ENCODE data around the gene CNTNAP2.

The CNTNAP2 gene

DNA sequence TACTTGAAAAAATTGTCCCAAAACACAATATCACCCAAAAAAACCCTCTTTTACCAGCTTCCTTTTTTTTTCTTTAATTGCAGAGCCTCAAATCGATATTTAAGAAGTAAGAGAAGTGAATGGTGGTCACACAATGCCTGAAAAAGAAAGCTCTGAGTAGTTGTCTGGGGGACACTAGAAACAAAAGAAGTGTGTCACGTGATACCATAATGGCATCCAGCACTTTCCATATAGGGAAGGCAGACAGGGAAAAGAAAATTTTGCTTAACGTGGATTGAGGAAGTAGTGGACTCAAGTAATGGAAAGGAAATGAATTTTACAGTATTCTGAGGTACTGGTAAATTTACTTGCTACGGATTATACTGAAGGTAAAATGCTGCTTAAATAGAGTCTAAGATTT, 1708.1 kb downstream of the CNTNAP2 start:
- no peak for DNase-seq (ENCODE audit: low read depth, low spot score)

DNA sequence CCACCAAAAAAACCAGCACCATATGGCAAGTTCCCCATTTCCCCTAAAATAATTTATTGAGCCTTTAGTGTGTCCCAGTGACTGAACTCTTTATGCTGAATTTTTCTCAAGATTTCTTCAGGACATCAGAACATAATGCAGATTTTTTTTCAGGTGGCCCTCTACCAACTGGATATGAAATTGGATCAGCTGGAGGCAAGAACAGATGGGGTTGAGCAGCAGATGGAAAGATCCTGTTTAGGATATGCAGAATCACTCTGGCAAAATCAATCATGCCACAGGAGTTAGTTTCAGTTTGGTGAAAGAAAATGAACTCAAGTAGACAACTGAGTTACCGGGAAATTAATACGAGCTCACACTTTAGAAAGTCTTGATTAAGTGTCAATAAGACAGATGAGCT, 1712.4 kb downstream of the CNTNAP2 start:
- DNase-seq (ENCODE audit: low read depth, low spot score) = no peak

DNA sequence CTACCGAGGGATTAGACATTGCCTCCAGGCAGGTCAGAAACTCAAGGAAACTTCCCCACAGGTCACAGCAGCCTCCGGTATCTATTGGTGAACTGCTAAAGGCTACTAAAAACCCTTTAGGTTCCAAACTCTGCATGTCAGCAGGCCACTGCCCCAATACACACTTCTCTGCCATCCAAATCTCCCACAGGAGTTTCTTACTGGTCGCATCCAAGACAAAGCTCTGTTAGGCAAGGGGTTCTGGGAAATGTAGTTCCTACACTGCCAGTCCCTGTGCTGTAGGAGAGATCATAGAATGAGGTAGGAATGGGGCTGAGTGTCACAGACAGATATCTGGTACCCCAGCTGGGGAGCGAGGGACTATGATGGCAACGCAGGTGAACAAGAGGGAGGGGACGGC, 1717.0 kb downstream of the CNTNAP2 start:
- DNase-seq (ENCODE audit: low read depth, low spot score) = peak; percentile 56

DNA sequence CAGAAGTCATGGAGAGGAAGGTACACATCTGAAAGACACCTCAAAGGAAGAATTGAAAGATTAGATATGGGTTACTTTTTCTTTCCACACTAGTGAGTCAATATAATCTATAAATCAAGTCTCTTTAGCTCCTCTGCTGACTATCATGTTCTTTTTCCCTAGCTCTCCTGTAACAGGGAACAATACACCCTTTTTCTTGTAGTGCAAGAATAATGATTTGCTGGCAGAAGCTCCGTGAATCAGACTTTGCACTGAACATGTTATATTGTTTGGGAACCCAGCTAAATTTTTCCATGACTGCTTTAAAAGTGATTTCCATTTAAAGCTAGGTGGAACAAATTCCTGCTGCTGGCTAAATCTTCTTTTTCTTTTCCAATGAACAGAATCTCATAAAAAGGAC, 1717.4 kb downstream of the CNTNAP2 start:
- DNase-seq (ENCODE audit: low read depth, low spot score) = no peak

DNA sequence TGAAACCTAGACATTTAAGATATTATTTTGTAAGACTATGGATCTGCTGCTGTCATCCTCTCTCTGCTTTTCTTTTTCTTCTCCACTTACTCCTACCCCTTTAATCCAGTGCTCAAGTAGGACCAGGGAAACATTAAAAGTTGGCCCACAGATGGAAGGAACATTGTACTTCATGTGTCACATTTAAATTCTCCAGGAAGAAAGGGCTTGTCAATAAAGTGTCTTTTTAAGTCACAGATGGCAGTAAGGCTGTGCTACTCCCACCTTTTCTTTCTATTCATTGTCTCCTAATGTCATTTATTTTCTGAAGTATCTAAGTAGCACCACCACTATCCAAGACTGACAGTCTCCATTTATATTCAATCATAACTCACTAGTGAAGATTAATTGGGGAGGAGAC, 1736.2 kb downstream of the CNTNAP2 start:
- no peak for DNase-seq (ENCODE audit: low read depth, low spot score)

DNA sequence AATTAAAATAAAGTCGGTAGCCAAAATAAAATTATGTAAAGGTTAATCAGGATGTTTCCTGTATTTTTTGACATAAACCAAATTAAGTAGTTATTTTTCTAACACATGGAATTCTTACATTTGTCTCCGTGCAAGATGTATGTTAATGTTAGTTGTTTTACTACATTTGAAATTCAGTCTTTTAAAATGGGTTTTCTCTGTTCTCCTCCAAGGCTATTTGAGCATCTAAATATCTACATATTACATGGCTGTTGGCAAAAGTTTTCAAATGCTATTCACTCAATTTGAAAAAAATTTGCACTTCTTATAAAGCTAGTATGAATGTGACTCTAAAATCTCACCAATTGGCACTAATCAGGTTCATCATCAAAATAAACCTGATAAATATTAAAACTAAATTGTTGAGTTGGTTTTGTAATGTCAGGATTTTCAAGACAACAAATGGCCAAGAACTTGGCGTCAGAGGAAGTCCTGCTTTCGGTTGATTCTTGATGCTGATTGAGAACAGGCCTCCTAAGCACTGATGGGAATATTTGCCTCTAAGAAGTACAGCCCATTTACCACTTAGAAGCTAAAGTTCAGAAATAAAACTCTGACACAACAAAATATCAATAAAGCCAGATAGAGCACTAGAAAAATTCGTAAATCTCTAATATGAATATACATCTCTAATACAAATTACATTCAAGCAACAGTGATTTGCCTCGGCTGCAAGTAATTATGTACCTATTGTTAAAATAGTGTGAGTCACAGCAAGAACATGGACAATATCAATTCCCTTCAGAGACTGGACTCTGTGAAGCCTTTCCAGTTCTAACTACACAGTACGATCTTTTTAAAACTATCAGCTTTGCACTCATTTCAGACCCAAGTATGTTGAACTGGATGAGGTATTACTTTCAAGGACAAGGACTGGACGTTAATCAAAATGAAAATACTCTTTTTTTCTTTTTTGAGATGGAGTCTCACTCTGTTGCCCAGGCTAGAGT, 1740.8 kb downstream of the CNTNAP2 start:
- no peak for DNase-seq (ENCODE audit: low read depth, low spot score)

DNA sequence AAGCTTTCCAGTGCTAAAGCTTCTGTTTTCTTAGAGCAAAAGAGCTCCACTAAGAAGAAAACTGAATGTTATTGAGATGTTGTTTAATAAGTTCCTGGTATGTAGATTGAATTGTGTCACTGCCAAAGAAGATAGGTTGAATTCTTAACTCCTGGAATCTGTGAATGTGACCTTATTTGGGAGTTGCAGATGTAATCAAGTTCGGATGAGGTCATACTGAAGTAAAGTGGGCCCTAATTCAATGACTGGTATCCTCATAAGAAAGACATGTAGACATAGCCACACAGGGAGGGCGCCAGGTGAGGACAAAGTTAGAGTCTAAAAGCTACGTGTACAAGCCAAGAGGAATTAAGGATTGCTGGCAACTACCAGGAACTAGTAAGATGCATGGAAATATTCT, 1741.8 kb downstream of the CNTNAP2 start:
- DNase-seq (ENCODE audit: low read depth, low spot score) = no peak

DNA sequence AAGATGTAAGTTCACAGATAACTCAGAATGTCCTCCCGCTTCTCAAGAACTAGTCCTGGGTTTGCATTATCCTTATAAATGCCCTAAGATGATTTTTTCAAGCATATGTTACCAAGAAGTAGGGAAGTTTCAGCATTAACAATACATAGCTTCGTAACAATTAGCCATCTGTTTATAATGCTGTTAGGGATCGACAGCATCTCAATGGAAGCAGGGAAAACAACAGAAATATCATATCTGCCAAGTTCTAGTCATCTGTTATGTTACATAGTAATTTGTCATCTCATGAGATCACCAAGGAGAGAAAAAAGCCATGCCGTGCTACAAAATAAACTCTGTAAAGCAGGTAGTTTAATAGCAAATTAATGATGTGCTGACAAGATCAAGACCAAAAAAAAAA, 1742.4 kb downstream of the CNTNAP2 start:
- DNase-seq (ENCODE audit: low read depth, low spot score) = no peak

DNA sequence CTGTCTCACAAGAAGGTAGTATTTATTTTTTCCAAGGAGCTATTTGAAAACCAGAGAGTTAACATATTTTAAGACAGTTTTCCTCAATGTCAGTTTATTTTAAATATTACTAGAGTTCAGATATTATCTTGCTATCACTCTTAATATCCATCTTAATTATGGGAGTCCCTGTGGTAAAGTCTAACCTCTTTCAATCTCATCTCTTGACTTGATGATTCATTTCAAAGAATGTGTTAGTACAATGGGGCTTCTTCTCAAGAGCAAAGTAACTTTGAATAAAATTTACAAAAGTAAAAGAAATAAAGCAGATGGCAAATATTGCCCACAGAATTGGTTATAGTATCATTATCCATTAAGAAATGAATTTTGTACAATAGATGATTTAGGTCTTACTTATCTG, 1742.9 kb downstream of the CNTNAP2 start:
- DNase-seq (ENCODE audit: low read depth, low spot score) = no peak

DNA sequence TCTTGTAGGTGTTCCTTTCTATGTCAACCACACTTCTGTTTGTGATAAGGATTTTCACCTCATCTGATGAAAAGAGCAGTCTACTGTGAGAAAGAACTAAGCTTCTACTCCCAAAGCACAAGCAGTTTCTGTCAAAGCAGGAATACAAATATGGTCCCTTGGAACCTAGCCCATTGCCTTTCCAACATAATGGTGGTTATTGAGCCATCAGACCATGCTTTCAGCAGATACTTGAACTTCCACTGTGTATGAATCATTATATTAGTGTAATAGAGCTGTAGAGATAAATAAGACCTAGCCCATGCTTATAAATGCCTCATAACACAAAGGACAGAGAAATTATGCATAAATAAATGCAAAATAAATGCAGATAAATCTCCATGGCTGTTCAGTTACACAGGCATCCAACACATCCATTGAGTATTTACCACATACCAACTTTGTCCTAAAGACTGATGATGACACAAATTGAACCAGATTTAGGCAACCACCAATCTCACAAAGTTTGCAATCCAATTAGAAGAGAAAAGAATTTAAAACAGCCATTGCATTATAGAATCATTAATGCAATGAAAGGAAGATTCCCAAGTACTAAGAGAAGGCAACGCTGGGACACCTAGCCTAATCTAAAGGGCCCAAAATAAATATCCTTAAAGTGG, 1744.6 kb downstream of the CNTNAP2 start:
- no peak for DNase-seq (ENCODE audit: low read depth, low spot score)

DNA sequence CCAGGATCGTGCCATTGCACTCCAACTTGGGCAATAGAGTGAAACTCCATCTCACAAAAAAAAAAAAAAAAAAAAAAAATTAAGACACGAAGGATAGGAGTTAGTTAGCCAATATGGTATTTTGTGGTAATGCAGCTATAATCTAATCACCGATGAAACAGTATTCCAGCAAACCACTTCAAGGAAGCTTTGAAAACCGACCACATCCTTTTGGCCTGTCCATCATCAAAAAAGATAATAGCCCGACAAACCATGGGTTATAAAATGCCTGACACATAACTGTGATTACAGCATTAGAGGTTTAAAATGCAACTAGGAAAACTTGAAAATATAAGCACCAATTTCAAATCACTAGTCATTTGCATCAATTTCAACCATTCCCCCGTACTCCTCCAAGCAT, 1745.3 kb downstream of the CNTNAP2 start:
- DNase-seq (ENCODE audit: low read depth, low spot score) = no peak

DNA sequence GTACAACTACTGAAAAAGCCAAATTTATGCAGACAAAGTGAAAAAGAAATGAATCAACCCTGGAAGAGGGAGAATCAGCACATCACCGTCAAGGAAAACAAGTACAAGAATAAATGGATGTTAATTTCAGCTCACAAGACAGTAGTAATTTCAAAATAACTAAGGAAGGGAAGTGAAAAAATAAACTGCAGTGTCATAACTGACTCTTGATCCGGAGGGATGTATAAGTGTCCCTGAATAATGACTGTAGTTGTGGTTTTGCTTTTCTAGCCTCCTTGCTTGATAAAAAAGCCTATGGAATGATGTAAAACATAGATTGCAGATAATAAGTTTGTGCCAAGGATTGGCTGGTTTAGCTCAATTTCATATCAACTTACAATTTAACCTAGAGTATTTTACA, 1752.9 kb downstream of the CNTNAP2 start:
- no peak for DNase-seq (ENCODE audit: low read depth, low spot score)

DNA sequence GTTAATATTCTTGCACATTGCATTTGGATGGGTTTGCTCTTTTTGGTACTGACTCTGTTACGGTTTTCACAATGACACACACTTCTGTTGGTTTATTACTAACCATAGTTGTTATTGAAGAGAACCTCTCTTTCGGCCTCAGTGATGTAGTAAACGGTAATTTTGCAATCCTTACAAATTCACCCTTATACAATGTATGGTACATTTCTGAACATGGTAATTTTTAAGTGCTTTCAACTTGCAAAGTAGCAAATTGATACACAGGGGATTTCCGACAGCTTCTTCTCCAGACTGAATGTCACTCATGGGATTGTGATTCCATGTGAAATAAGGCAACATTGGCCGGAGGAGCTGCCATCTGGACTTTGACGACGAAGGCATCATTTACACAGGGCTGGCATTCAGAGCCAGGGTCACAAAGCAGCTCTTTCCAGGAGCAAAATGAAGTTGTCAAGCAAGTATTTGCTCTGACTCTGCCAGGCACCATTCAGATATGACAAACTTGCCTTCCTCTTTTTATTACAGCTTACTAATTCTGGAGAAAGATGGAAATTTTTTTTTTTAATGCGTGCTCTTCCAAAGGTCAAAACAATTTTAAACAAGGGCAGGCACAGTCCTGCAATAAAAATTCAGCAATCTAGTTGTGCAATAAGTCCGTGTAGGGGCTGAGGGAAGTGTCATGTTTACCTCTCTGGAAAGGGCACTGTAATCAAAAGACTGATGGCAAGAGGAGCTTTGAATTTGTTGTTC, 1762.5 kb downstream of the CNTNAP2 start:
- DNase-seq (ENCODE audit: low read depth, low spot score) = no peak

DNA sequence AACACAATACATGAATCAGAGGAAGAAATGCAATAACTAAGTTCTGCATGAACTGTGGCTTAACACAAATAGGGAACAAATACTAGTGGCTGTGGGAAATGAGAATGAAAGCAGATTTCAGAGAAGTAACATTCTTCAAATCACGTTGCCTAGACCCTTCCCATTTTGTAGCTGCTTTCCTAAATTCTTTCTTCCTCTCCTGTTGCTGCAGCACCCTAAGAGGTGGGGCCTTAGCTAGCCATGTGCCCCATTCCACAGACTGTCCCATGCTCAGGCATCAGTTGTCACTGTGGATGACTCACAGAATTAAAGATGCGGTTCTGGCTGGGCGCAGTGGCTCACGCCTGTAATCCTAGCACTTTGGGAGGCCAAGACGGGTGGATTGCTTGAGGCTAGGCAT, 1769.3 kb downstream of the CNTNAP2 start:
- no peak for DNase-seq (ENCODE audit: low read depth, low spot score)

DNA sequence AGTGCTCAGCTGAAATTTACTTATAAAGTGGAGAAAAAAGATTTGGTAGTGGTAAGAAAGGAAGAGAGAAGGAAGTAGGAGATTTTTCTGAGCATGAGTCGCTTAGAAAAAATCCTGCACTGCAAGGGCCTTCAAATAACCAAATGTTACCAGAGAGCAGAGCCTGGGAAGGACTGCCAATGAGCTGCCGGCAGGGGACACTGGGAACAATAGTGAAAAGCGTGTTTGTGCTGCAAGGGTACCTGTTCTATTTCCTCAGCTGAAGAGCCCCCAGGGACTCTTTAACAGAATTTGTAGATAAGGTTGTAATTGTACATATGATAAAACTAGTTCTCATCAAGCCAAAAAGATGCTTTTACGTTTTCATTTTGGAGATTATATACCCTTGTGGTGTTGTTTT, 1777.7 kb downstream of the CNTNAP2 start:
- DNase-seq (ENCODE audit: low read depth, low spot score) = no peak

DNA sequence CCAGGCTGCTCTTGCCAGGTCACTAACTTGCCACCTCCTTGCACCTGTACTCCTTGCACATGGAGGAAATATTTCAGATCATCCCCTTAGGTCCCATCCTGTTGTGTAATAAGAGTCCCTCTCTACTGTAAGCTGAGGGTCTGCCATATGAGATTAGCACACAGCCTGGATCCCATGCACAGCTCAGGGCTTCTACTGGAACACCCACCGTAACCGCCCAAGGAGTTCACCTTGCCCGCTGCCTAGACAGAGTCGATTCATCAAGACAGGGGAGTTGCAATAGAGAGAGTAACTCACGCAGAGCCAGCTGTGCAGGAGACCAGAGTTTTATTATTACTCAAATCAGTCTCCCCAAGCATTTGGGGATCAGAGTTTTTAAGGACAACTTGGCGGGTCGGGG, 1779.5 kb downstream of the CNTNAP2 start:
- DNase-seq (ENCODE audit: low read depth, low spot score) = no peak

DNA sequence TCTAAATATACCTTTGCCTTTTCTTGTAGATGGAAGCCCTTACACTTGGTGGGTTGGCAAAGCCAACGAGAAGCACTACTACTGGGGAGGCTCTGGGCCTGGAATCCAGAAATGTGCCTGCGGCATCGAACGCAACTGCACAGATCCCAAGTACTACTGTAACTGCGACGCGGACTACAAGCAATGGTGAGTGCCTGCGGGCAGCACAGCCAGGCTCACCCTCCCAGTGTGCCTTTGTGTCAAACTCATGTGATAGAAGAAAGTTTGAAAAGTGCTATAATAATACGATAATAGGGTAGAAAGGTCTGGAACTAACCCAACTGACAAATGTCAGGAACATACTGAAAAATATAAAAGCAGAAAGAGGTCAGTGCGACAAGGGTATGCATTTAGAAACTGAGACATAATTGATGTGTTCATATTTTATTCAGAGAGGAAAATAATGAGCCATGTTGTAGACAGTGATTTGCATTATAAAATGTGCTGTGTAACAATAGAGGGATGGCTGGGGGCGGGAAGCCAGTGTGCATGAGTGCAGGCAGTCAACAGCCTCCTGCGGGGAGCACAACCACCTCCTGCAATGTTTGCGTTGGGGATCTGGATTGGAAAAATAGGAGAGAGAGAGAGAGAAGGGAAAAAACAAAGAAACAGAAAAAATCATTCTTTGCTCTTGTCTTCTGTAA, 1787.1 kb downstream of the CNTNAP2 start:
- DNase-seq (ENCODE audit: low read depth, low spot score) = no peak

DNA sequence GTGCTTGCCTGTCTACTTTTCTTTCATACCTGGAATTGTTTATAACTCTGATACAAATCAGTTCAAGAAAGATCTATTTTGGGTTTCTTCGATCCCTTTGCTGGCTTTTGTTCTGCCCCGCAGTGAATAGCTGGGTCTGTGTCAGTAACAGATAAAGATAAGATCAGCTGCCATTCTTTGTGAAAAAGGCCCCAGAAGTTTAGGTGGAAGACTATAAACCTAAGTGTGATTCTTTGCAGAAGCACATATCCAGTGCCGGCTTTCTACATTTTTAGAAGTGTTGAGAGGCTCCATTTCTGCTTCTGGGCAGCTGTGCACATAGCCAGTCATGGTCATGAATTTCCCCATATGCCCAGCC, 1787.6 kb downstream of the CNTNAP2 start:
- DNase-seq (ENCODE audit: low read depth, low spot score) = no peak

DNA sequence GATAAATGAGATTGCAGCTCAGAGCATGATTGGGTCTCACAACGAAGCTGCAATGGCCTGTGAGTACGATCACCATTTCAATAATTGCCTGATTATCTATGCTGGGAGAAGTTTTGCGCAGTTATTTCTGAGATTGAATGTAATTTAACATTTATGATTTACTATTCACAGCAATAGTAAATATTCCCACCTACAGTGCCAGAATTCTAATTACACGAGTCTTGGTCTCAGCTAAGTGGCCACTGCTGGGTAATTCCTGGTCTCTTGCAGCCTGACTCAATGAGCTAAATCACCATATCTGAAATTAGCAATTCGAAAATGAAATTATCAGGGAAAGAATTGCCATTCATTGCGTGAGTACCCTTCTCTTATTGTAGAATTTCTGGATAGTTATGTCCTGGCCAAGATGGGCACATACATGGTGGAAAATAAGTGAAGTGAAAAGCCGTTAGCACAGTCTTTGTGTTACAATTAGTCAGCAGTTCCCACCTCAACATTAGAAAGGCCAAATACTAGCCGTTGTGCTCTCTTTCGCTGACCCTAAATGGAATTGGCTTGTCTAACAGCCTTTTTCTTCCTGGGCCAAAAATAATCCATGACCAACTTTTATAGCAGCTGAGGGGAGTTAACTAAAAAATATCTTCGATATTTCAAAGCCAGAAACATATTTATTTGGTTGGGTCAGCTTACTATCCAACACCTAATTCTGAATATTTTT, 1793.0 kb downstream of the CNTNAP2 start:
- DNase-seq (ENCODE audit: low read depth, low spot score) = no peak

DNA sequence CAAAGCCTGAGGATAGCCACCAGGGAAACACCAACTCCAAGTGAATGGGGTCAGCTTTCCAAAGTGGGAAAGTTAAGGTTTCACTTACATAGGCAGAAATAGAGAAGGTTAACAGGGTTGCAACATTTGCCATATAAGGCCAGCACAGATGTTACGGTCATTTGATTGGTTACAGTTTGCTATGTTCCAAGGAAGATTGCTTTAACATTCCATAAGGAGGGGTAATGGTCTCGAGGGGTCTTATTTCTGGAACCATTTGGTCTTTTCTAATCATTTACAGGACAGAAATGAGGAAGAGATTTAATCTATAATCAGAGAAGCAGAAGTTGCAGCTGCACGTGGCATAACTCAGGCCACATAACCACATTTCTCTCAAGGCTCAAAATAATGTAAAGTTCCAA, 1794.6 kb downstream of the CNTNAP2 start:
- no peak for DNase-seq (ENCODE audit: low read depth, low spot score)

DNA sequence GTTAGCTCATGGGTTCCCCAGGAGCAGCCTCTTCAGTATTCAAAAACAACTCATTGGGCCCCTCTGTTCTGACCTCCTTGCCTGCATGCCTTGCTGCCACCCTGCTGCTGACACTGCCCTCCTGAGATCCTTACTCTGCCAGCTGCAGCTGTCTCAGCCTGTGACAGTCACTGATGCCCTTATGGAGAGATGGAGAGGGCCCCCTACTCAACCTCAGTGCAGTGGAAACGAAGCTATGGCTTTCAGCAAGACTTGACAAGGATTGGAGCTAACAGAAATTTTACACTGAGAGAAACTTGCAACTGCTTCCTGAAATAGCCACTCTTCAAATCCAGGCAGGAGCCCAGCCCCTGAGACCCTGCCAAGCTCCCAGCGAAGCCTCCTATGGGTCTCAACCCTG, 1795.7 kb downstream of the CNTNAP2 start:
- DNase-seq (ENCODE audit: low read depth, low spot score) = no peak

Data from iPS DF 19.7 (cell line).